Stimulated activated CD4-positive, alpha-beta T cell treated with anti-CD3 and anti-CD28 coated beads, Interleukin-4, amount 100 ng/mL, for 1 hour (primary cell): ENCODE data around the gene IL10RB.

ENCODE experiments used
- DNase-seq: peaks from one replicate; pipeline ENCODE4 v3.0.0-alpha.2; 2020

Gene IL10RB

DNA sequence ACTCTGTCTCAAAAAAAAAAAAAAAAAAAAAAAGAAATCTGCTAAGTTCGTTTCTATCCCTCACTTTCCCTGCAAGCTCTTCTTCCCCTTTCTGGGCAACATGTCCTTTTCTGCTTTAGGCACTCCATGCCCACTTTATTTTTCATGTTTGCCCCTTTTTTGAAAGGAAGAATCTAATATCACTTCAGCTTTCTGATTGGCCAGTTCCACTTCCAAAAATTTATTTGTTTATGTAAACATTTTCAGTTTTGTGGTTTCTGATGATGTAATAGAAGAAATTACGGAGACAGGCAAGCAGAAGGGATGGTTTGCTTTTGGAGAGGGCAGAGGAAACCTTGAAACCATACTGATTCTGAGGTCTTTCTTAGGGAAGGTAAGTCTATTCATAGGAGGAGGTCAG, 73.8 kb downstream of the IL10RB start:
- no peak for DNase-seq

DNA sequence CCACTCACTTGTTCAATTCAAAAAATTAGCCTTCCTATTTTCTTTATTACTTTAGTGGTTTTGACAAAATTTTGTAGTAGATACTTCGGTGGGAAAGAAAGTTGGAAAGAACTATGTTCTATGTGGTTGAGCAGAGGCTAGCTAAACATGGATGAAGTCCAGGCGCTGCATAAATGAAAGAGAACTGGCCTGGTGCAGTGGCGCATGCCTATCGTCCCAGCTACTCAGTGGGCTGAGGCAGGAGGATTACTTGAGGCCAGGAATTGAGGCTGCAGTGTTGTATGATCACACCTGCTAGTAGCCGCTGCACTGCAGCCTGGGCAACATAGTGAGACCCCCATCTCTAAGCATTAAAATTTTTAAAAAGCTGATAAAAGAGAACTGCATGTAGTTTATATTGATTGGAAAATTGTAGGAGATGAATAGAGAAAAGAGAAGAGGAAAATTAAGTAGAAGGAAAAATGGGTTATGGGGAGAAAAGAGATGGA, 79.6 kb downstream of the IL10RB start:
- DNase-seq: no peak
